Astrocyte (in vitro differentiated cells and primary cell): ENCODE results near the gene STX3. TPM values are rescaled to one million over a fixed set of nuclear protein-coding genes. Genes with fewer than 3 reads are reported as not detected.
A peak's percentile ranks its signal among the peaks of the same experiment; 100 is the strongest.

Experiments used
- DNase-seq: peaks from one replicate; pipeline ENCODE4 v3.0.0-alpha.2; 2010; ENCODE audit warnings: low read depth
- FAIRE-seq: peaks from 2 replicates; lab custom pipeline; 2011; peaks lifted over from hg19 to GRCh38; lab: Jason Lieb, UNC
- H2AFZ ChIP-seq: 2 replicates; pipeline ENCODE4 v1.6.0; 2012; ENCODE audit warnings: low read depth, low read length, inconsistent platforms
- H3K27ac ChIP-seq: 2 replicates; pipeline ENCODE4 v1.5.1; 2011; ENCODE audit warnings: low read depth, low read length, inconsistent platforms
- H3K27me3 ChIP-seq: 2 replicates; pipeline ENCODE4 v1.6.0; 2011; ENCODE audit warnings: low read length, inconsistent platforms; ENCODE audit not compliant: insufficient read depth
- H3K36me3 ChIP-seq: 2 replicates; pipeline ENCODE4 v1.5.1; 2011; ENCODE audit warnings: low read length, inconsistent platforms; ENCODE audit not compliant: insufficient read depth
- H3K4me1 ChIP-seq: 2 replicates; pipeline ENCODE4 v1.5.1; 2011; ENCODE audit warnings: low read length, inconsistent platforms; ENCODE audit not compliant: insufficient read depth
- H3K4me2 ChIP-seq: 2 replicates; pipeline ENCODE4 v1.6.0; 2012; ENCODE audit warnings: low read length, inconsistent platforms
- H3K4me3 ChIP-seq: 2 replicates; pipeline ENCODE4 v1.5.1; 2011; ENCODE audit warnings: low read depth, mild to moderate bottlenecking, low read length, inconsistent platforms; ENCODE audit not compliant: insufficient read depth
- H3K79me2 ChIP-seq: 2 replicates; pipeline ENCODE4 v1.6.0; 2012; ENCODE audit warnings: mild to moderate bottlenecking, low read length, inconsistent platforms; ENCODE audit not compliant: insufficient read depth
- H3K9ac ChIP-seq: 2 replicates; pipeline ENCODE4 v1.6.0; 2012; ENCODE audit warnings: mild to moderate bottlenecking, low read length, inconsistent platforms
- H3K9me3 ChIP-seq: 2 replicates; pipeline ENCODE4 v1.5.1; 2012; ENCODE audit warnings: low read depth, mild to moderate bottlenecking, low read length, inconsistent platforms; ENCODE audit not compliant: insufficient read depth
- H4K20me1 ChIP-seq: 2 replicates; pipeline ENCODE4 v1.6.0; 2012; ENCODE audit warnings: low read length, inconsistent platforms; ENCODE audit not compliant: insufficient read depth
- H3K27ac Mint-ChIP-seq: one replicate; pipeline ENCODE4 v1.8.0; 2021; ENCODE audit warnings: mild to moderate bottlenecking, mixed read lengths; ENCODE audit not compliant: unreplicated experiment
- H3K27me3 Mint-ChIP-seq: one replicate; pipeline ENCODE4 v1.8.0; 2021; ENCODE audit warnings: low read depth, mixed read lengths; ENCODE audit not compliant: unreplicated experiment
- H3K36me3 Mint-ChIP-seq: one replicate; pipeline ENCODE4 v1.8.0; 2021; ENCODE audit warnings: low read depth, mixed read lengths; ENCODE audit not compliant: unreplicated experiment
- H3K4me1 Mint-ChIP-seq: one replicate; pipeline ENCODE4 v1.8.0; 2021; ENCODE audit warnings: low read depth, mixed read lengths; ENCODE audit not compliant: unreplicated experiment
- H3K4me3 Mint-ChIP-seq: one replicate; pipeline ENCODE4 v1.8.0; 2021; ENCODE audit warnings: mild to moderate bottlenecking, moderate library complexity, mixed read lengths; ENCODE audit not compliant: unreplicated experiment
- H3K9me3 Mint-ChIP-seq: one replicate; pipeline ENCODE4 v1.8.0; 2021; ENCODE audit warnings: mild to moderate bottlenecking, mixed read lengths; ENCODE audit not compliant: unreplicated experiment
- EZH2 ChIP-seq: IDR thresholded peaks from 2 replicates; pipeline ENCODE4 v1.6.1; 2012; ENCODE audit warnings: mild to moderate bottlenecking, low read length, inconsistent platforms; ENCODE audit not compliant: insufficient read depth
- total RNA-seq: library from RNA; stranded (reverse); gene quantifications from 2 replicates; pipeline ENCODE4 v1.2.1, GENCODE V29; 2021
- TF ChIP-seq, protein P1 (sequence below): IDR thresholded peaks from 2 replicates; pipeline ENCODE4 v1.5.1; 2011; ENCODE audit warnings: low read depth, mild to moderate bottlenecking, inconsistent platforms, low read length, moderate library complexity; ENCODE audit not compliant: insufficient read depth

Gene STX3
- total RNA-seq, 1 donor from 2014 or later = 61.2 TPM

DNA sequence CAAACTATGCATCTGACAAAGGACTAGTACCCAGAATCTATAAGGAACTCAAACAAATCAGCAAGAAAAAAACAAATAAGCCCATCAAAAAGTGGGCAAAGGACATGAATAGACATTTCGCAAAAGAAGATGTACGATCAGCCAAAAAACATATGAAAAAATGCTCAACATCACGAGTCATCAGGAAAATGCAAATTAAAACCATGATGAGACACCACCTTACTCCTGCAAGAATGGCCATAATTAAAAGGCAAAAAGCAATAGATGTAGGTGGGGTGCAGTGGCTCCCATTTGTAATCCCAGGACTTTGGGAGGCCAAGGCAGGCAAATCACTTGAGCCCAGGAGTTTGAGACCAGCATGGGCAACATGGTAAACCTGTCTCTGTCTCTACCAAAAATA lies 31.1 kb upstream of the STX3 start:
- no peak for DNase-seq
- Histone ChIP-seq H3K4me2 (no peak overlapping the region), H3K27ac (no peak overlapping the region), H3K4me3 (no peak overlapping the region), H4K20me1 (no peaks in the 10 kb centered on the region), H3K36me3 (no peaks in the 10 kb centered on the region), H3K9ac (no peak overlapping the region), H3K79me2 (no peaks in the 10 kb centered on the region), H3K9me3 (no peaks in the 10 kb centered on the region), H3K4me1 (no peaks in the 10 kb centered on the region), H3K27me3 (peaks cover 2% of the 10 kb centered on the region), H2AFZ (no peak overlapping the region)
- Mint-ChIP-seq H3K9me3 (peaks cover 3% of the 10 kb centered on the region), H3K4me3 (no peak overlapping the region), H3K36me3 (no peaks in the 10 kb centered on the region), H3K27me3 (no peaks in the 10 kb centered on the region), H3K4me1 (peaks cover 2% of the 10 kb centered on the region), H3K27ac (no peak overlapping the region)
- TF ChIP-seq EZH2 = no peak
- TF ChIP-seq, protein P1, sequence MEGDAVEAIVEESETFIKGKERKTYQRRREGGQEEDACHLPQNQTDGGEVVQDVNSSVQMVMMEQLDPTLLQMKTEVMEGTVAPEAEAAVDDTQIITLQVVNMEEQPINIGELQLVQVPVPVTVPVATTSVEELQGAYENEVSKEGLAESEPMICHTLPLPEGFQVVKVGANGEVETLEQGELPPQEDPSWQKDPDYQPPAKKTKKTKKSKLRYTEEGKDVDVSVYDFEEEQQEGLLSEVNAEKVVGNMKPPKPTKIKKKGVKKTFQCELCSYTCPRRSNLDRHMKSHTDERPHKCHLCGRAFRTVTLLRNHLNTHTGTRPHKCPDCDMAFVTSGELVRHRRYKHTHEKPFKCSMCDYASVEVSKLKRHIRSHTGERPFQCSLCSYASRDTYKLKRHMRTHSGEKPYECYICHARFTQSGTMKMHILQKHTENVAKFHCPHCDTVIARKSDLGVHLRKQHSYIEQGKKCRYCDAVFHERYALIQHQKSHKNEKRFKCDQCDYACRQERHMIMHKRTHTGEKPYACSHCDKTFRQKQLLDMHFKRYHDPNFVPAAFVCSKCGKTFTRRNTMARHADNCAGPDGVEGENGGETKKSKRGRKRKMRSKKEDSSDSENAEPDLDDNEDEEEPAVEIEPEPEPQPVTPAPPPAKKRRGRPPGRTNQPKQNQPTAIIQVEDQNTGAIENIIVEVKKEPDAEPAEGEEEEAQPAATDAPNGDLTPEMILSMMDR = no peak
- no peak for FAIRE-seq

DNA sequence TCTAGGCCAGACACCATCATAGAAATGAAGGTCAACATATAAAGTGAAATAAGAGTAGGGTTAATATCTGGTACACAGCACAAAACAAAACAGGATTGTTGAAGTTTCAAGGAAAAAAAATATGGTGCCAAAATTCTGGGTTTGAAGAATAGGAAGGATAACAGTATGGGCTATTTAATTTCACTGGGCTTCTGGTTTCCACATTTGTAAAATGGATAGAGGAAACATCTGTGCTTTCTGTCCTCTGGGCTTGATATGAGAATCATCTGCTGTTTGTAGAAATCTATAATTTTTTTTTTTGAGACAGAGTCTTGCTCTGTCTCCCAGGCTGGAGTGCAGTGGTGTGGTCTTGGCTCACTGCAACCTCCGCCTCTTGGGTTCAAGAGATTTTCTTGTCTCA lies 27.8 kb upstream of the STX3 start:
- no peak for DNase-seq
- no peak overlapping the region for H3K4me3 Mint-ChIP-seq
- Histone ChIP-seq H3K4me3 (no peak overlapping the region), H2AFZ (no peak overlapping the region), H3K4me2 (no peak overlapping the region), H3K79me2 (no peaks in the 10 kb centered on the region), H3K27me3 (no peaks in the 10 kb centered on the region), H3K4me1 (no peaks in the 10 kb centered on the region), H3K27ac (no peak overlapping the region), H3K9me3 (no peaks in the 10 kb centered on the region), H4K20me1 (no peaks in the 10 kb centered on the region), H3K36me3 (no peaks in the 10 kb centered on the region), H3K9ac (no peak overlapping the region)
- TF ChIP-seq EZH2 = no peak
- TF ChIP-seq, protein P1 = no peak
- no peak overlapping the region for H3K27ac Mint-ChIP-seq
- H3K36me3 Mint-ChIP-seq = no peaks in the 10 kb centered on the region
- H3K9me3 Mint-ChIP-seq = peaks cover 3% of the 10 kb centered on the region
- peaks cover 8% of the 10 kb centered on the region for H3K4me1 Mint-ChIP-seq
- H3K27me3 Mint-ChIP-seq = no peaks in the 10 kb centered on the region
- no peak for FAIRE-seq

DNA sequence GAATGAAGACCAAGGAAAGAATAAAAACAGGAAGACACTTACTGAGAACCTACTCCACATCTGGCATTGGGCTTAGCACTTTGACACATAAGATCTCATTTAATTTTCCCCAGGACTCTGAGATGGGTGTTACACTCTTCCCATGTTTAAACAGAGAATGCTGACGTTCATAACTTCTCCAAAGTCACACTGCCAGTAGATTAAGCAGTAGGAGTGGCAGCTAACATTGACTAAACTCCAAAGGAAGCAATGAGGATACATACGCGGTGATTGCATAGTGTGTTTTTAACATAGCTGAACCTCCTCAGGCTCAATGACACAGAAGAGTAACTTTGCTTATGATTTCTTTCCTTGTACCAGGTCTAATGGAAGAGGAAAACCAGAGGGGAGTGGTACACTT lies 27.0 kb upstream of the STX3 start:
- H3K79me2 ChIP-seq = no peaks in the 10 kb centered on the region
- no peak overlapping the region for H3K9ac ChIP-seq
- no peaks in the 10 kb centered on the region for H3K36me3 ChIP-seq
- no peak for FAIRE-seq
- peak overlapping the region; percentile 26 for H2AFZ ChIP-seq
- no peak for DNase-seq
- peaks cover 3% of the 10 kb centered on the region for H3K9me3 Mint-ChIP-seq
- H4K20me1 ChIP-seq = no peaks in the 10 kb centered on the region
- no peaks in the 10 kb centered on the region for H3K27me3 Mint-ChIP-seq
- TF ChIP-seq EZH2 = no peak
- TF ChIP-seq, protein P1 = no peak
- no peak overlapping the region for H3K27ac ChIP-seq
- peaks cover 8% of the 10 kb centered on the region for H3K4me1 Mint-ChIP-seq
- no peaks in the 10 kb centered on the region for H3K27me3 ChIP-seq
- H3K4me2 ChIP-seq = no peak overlapping the region
- H3K4me1 ChIP-seq = no peaks in the 10 kb centered on the region
- H3K36me3 Mint-ChIP-seq = no peaks in the 10 kb centered on the region
- H3K4me3 ChIP-seq = no peak overlapping the region
- H3K9me3 ChIP-seq = no peaks in the 10 kb centered on the region
- no peak overlapping the region for H3K4me3 Mint-ChIP-seq
- no peak overlapping the region for H3K27ac Mint-ChIP-seq
